ENCODE measurements around the gene FGFR3. TPM values are rescaled to one million over a fixed set of nuclear protein-coding genes. Genes with fewer than 3 reads are reported as not detected.
A peak's percentile ranks its signal among the peaks of the same experiment; 100 is the strongest.

FGFR3 gene
- total and polyA plus RNA-seq, 2 of the 4 experiments (the other 2 are of a cell fraction), result 0.18 to 0.67 TPM

- no peak for TF ChIP-seq SMC3 (IDR thresholded peaks at IDR 0.05; ENCODE audit: low read depth, low read length)
- in situ Hi-C loops (cut with MboI; ENCODE audit: low sequenced_read_pairs) (no loop called here), intact Hi-C loops (cut with micrococcal nuclease) (no loop called here), dilution Hi-C loops (cut with HindIII; ENCODE audit: low sequenced_read_pairs, unreplicated experiment) (no loop called here)
- ATAC-seq (ENCODE audit: low read depth) (no peak), DNase-seq (no peak)
- Histone ChIP-seq H2AK9ac (replicated peaks; ENCODE audit: low read depth, low read length, poor library complexity) (no peak overlapping the region), H3K9ac (ENCODE audit: low read depth, low read length) (no peak overlapping the region), H3K79me1 (ENCODE audit: low read depth in 1 of 2, low read length in 2 of 2) (no peaks in the 10 kb centered on the region), H3K56ac (ENCODE audit: extremely low read depth, insufficient read depth, low read length) (no peak overlapping the region), H3K9me1 (ENCODE audit: insufficient read depth, low read length) (no peaks in the 10 kb centered on the region), H4K8ac (ENCODE audit: low read depth in 2 of 2, low read length in 2 of 2) (no peak overlapping the region), H3K4me3 (ENCODE audit: insufficient read depth, low read depth, low read length) (no peak overlapping the region), H3K4ac (ENCODE audit: low read depth, low read length) (no peak overlapping the region), H3K14ac (replicated peaks; ENCODE audit: low read depth, low read length) (no peak overlapping the region), H3K27ac (ENCODE audit: insufficient read depth, low read length) (no peak overlapping the region), H3K23ac (ENCODE audit: low read depth, low read length) (no peak overlapping the region), H3K4me2 (ENCODE audit: low read depth, low read length) (no peak overlapping the region), H4K5ac (ENCODE audit: low read depth, low read length) (no peak overlapping the region), H3K9me3 (ENCODE audit: control insufficient read depth, insufficient read depth, low read length) (no peaks in the 10 kb centered on the region), H2BK15ac (ENCODE audit: low read depth, low read length) (no peak overlapping the region), H3K4me1 (ENCODE audit: control insufficient read depth, insufficient read depth, low read length) (no peaks in the 10 kb centered on the region), H2BK20ac (ENCODE audit: low read depth, low read length) (no peak overlapping the region), H3K27me3 (ENCODE audit: control insufficient read depth, insufficient read depth, low read length) (no peaks in the 10 kb centered on the region; the same call in 1 of the 2 replicates), H2BK5ac (ENCODE audit: low read depth, low read length, poor library complexity, severe bottlenecking) (no peak overlapping the region), H2BK120ac (ENCODE audit: low read depth, low read length) (no peak overlapping the region), H3K36me3 (ENCODE audit: control insufficient read depth, insufficient read depth, low read length) (no peaks in the 10 kb centered on the region), H4K20me1 (ENCODE audit: insufficient read depth, low read length) (no peaks in the 10 kb centered on the region), H3K18ac (ENCODE audit: low read depth, low read length) (no peak overlapping the region), H2AK5ac (ENCODE audit: low read depth, low read length) (no peak overlapping the region), H4K91ac (ENCODE audit: insufficient read depth, low read depth, low read length) (no peak overlapping the region), H2AFZ (replicated peaks; ENCODE audit: low read length, poor library complexity) (peak overlapping the region; percentile 21)
- ChIA-PET POLR2A (ENCODE audit: unreplicated experiment) (no interaction called here), CTCF (no interaction called here)
- no TSS peak for BruUV-seq (replicated peaks)
- WGBS, 2 experiments (ENCODE audit: extremely low coverage in 2 of 2, insufficient read length in 1 of 2), result 77% methylated on average over 2 of the region's 8 CpGs; no CpG with 5 or more reads in 1 of the 2 experiments
These were observed 41.2 kb upstream of the FGFR3 start for GRCh38 chr4:1751919-1752283.
